MM.1S (cell line): ENCODE measurements around the gene DEFB124.

Experiments
- DNase-seq: peaks from one replicate; pipeline ENCODE4 v3.0.0-alpha.2; 2015
- H2AFZ ChIP-seq: fragments of 300-600 bp; sonication (generic); 2 replicates; pipeline ENCODE4 v1.6.0; 2016; ENCODE audit warnings: antibody characterized with exemption, low read length
- H3F3A ChIP-seq: fragments of 300-600 bp; sonication (generic); 2 replicates; pipeline ENCODE4 v1.6.1; 2016; ENCODE audit warnings: mild to moderate bottlenecking, antibody characterized with exemption, low read length, moderate library complexity, mixed read lengths; ENCODE audit not compliant: insufficient read depth
- H3K27ac ChIP-seq: fragments of 300-600 bp; sonication (generic); 2 replicates; pipeline ENCODE4 v1.5.1; 2016; ENCODE audit warnings: mild to moderate bottlenecking, low read length
- H3K27me3 ChIP-seq: fragments of 300-600 bp; sonication (generic); replicated peaks from 2 replicates; pipeline ENCODE4 v1.6.0; 2016; ENCODE audit warnings: low read length; ENCODE audit not compliant: insufficient read depth
- H3K36me3 ChIP-seq: fragments of 300-600 bp; sonication (generic); replicated peaks from 2 replicates; pipeline ENCODE4 v1.6.1; 2016; ENCODE audit warnings: mild to moderate bottlenecking, low read length, mixed read lengths; ENCODE audit not compliant: insufficient read depth
- H3K4me1 ChIP-seq: fragments of 300-600 bp; sonication (generic); 2 replicates; pipeline ENCODE4 v1.6.1; 2016; ENCODE audit warnings: low read length, mixed read lengths
- H3K4me2 ChIP-seq: fragments of 300-600 bp; sonication (generic); 2 replicates; pipeline ENCODE4 v1.6.0; 2016; ENCODE audit warnings: low read depth, low read length
- H3K4me3 ChIP-seq: fragments of 300-600 bp; sonication (generic); 2 replicates; pipeline ENCODE4 v1.5.1; 2016; ENCODE audit warnings: low read length, mixed read lengths
- H3K79me2 ChIP-seq: fragments of 300-600 bp; sonication (generic); 2 replicates; pipeline ENCODE4 v1.6.1; 2016; ENCODE audit warnings: mixed run types, low read length, mixed read lengths
- H3K9ac ChIP-seq: fragments of 300-600 bp; sonication (generic); 2 replicates; pipeline ENCODE4 v1.6.1; 2016; ENCODE audit warnings: low read length, mixed read lengths
- H3K9me2 ChIP-seq: fragments of 300-600 bp; sonication (generic); replicated peaks from 2 replicates; pipeline ENCODE4 v1.6.1; 2016; ENCODE audit warnings: mild to moderate bottlenecking, low read length, mixed read lengths; ENCODE audit not compliant: insufficient read depth
- H3K9me3 ChIP-seq: fragments of 300-600 bp; sonication (generic); replicated peaks from 2 replicates; pipeline ENCODE4 v1.6.1; 2016; ENCODE audit warnings: mild to moderate bottlenecking, low read length, mixed read lengths; ENCODE audit not compliant: insufficient read depth
- H4K20me1 ChIP-seq: fragments of 300-600 bp; sonication (generic); 2 replicates; pipeline ENCODE4 v1.6.1; 2016; ENCODE audit warnings: mild to moderate bottlenecking, low read length, moderate library complexity, mixed read lengths; ENCODE audit not compliant: insufficient read depth
- CTCF ChIP-seq: fragments of 300-600 bp; sonication (generic); IDR thresholded peaks from 2 replicates; pipeline ENCODE4 v1.5.1; 2016; ENCODE audit warnings: antibody characterized with exemption, low read length, mixed read lengths
- EZH2 ChIP-seq: fragments of 300-600 bp; sonication (generic); optimal IDR thresholded peaks from 2 replicates; pipeline ENCODE3; 2017; ENCODE audit warnings: low read depth, mild to moderate bottlenecking, antibody characterized with exemption, low read length, mixed read lengths
- EZH2phosphoT487 ChIP-seq: fragments of 300-600 bp; sonication (generic); IDR thresholded peaks from 2 replicates; pipeline ENCODE4 v1.6.1; 2018; ENCODE audit warnings: antibody characterized with exemption, low read length

Gene DEFB124

GRCh38 chr20:31485450-31486339 is 10.8 kb upstream of the DEFB124 start:
- H3K4me2 ChIP-seq: no peak overlapping the region
- no peak overlapping the region for H3K27ac ChIP-seq
- H3K4me1 ChIP-seq: no peaks in the 10 kb centered on the region
- no peaks in the 10 kb centered on the region for H3K27me3 ChIP-seq
- H3K36me3 ChIP-seq: no peaks in the 10 kb centered on the region
- TF ChIP-seq CTCF (no peak), EZH2 (no peak), EZH2phosphoT487 (no peak)
- H3K9ac ChIP-seq: no peak overlapping the region
- no peak for DNase-seq
- H4K20me1 ChIP-seq: no peaks in the 10 kb centered on the region
- no peaks in the 10 kb centered on the region for H3K9me3 ChIP-seq
- no peaks in the 10 kb centered on the region for H3K79me2 ChIP-seq
- no peaks in the 10 kb centered on the region for H3F3A ChIP-seq
- no peaks in the 10 kb centered on the region for H3K9me2 ChIP-seq
- H3K4me3 ChIP-seq: no peak overlapping the region
- no peak overlapping the region for H2AFZ ChIP-seq

- Histone ChIP-seq H3K4me1 (no peaks in the 10 kb centered on the region), H3K79me2 (no peaks in the 10 kb centered on the region), H3K9ac (no peak overlapping the region), H3K27ac (no peak overlapping the region), H3K27me3 (no peaks in the 10 kb centered on the region), H3F3A (no peaks in the 10 kb centered on the region), H3K4me2 (no peak overlapping the region), H3K9me2 (no peaks in the 10 kb centered on the region), H2AFZ (no peak overlapping the region), H3K9me3 (no peaks in the 10 kb centered on the region), H3K4me3 (no peak overlapping the region), H3K36me3 (no peaks in the 10 kb centered on the region), H4K20me1 (no peaks in the 10 kb centered on the region)
- DNase-seq: no peak
- TF ChIP-seq CTCF: no peak
- TF ChIP-seq EZH2: no peak
- TF ChIP-seq EZH2phosphoT487: no peak
Measured at GRCh38 chr20:31484001-31484400, 9.1 kb upstream of the DEFB124 start.

- Histone ChIP-seq H2AFZ (no peak overlapping the region), H3K9me2 (no peaks in the 10 kb centered on the region), H3F3A (no peaks in the 10 kb centered on the region), H3K9me3 (no peaks in the 10 kb centered on the region), H3K27ac (no peak overlapping the region), H3K27me3 (0 out of 2 replicates have a peak, but pooled peaks cover 9% of the 10 kb centered on the region), H3K4me1 (peaks cover 10% of the 10 kb centered on the region; the same call in 1 of the 2 replicates), H3K4me2 (no peak overlapping the region), H3K79me2 (no peaks in the 10 kb centered on the region), H4K20me1 (no peaks in the 10 kb centered on the region), H3K9ac (no peak overlapping the region), H3K36me3 (no peaks in the 10 kb centered on the region), H3K4me3 (no peak overlapping the region)
- DNase-seq: no peak
- TF ChIP-seq EZH2phosphoT487: no peak
- no peak for TF ChIP-seq EZH2
- no peak for TF ChIP-seq CTCF
Measured at GRCh38 chr20:31476643-31477215, 1.8 kb upstream of the DEFB124 start.
